ENCODE results near the gene SMG6. TPM values are rescaled to one million over a fixed set of nuclear protein-coding genes. Genes with fewer than 3 reads are reported as not detected.

Gene SMG6
- total RNA-seq, 1 experiment from 2014 or later, result 13.5 TPM

GRCh38 chr17:2011411-2012371 is 291.9 kb downstream of the SMG6 start:
- no peak for TF ChIP-seq CTCF (IDR thresholded peaks at IDR 0.05; ENCODE audit: unreplicated experiment)
- peak; percentile 53 for DNase-seq
- CTCF ChIA-PET, result interaction anchor here (1.1 kb wide), 1 partner anchor 14 kb away, joined by 4 read pairs; no protein-coding TSS in a partner anchor
- Mint-ChIP-seq H3K4me3 (ENCODE audit: low read depth, unreplicated experiment) (no peak overlapping the region), H3K4me1 (ENCODE audit: low read depth, unreplicated experiment) (no peaks in the 10 kb centered on the region), H3K36me3 (ENCODE audit: insufficient read depth, unreplicated experiment) (peaks cover 5% of the 10 kb centered on the region), H3K27me3 (ENCODE audit: unreplicated experiment) (peaks cover 29% of the 10 kb centered on the region), H3K27ac (ENCODE audit: unreplicated experiment) (no peak overlapping the region), H3K9me3 (ENCODE audit: low read depth, unreplicated experiment) (no peaks in the 10 kb centered on the region)
- intact Hi-C loops (cut with micrococcal nuclease; ENCODE audit: unreplicated experiment), result no loop called here
- BruUV-seq (replicated peaks), result no TSS peak

Small RNA genes within 50 kb of the gene (microRNA-seq; reads per million reads assigned to microRNA genes)
- gene MIR132 (135 reads per million, percentile 69 among the genes with 10 or more reads in this experiment), gene MIR212 (5.3 reads per million, percentile 16 among the genes with 10 or more reads in this experiment)

Other genes with a start within 250 kb of the SMG6 start
- gene HIC1, start 248.7 kb downstream of the SMG6 start, total RNA-seq (2022), result 0.61 and 1.2 TPM in 2 replicates
- gene SRR, start 165 bp upstream of the SMG6 start, total RNA-seq (2022), result 6.4 and 7.0 TPM in 2 replicates
- gene TSR1, start 32.7 kb upstream of the SMG6 start, total RNA-seq (2022), result 34.3 and 36.2 TPM in 2 replicates
- gene SGSM2, start 33.7 kb upstream of the SMG6 start, total RNA-seq (2022), result 50.3 and 54.9 TPM in 2 replicates
- 32.1 and 34.8 TPM in 2 replicates for gene MNT, start 97.3 kb upstream of the SMG6 start, total RNA-seq (2022)
- 27.8 and 28.6 TPM in 2 replicates for gene METTL16, start 208.1 kb upstream of the SMG6 start, total RNA-seq (2022)